K562 (cell line): ENCODE results near the gene SCN4A. TPM values are rescaled to one million over a fixed set of nuclear protein-coding genes. Genes with fewer than 3 reads are reported as not detected.

Experiments
- HMGN3 ChIP-seq: IDR thresholded peaks from 2 replicates; pipeline ENCODE4 v1.6.1; 2011; ENCODE audit warnings: borderline replicate concordance, low read depth, mild to moderate bottlenecking, mixed read lengths, low read length; ENCODE audit not compliant: insufficient read length; ENCODE audit errors: extremely low read depth
- MAX ChIP-seq: sonication (generic); formaldehyde crosslinking; IDR thresholded peaks from 2 replicates; pipeline ENCODE4 v1.9.0; 2022; ENCODE audit warnings: mild to moderate bottlenecking, missing genetic modification reagents
- POLR2G ChIP-seq: fragments of 200-400 bp; formaldehyde crosslinking; IDR thresholded peaks from 2 replicates; pipeline ENCODE4 v1.6.1; 2017; ENCODE audit warnings: low read depth, mild to moderate bottlenecking, antibody characterized with exemption, low read length, moderate library complexity
- TAL1 ChIP-seq: fragments of 450-650 bp; IDR thresholded peaks from 2 replicates; pipeline ENCODE4 v1.6.1; 2016; ENCODE audit warnings: mild to moderate bottlenecking
- ZBTB2 ChIP-seq: fragments of 450-650 bp; IDR thresholded peaks from 2 replicates; pipeline ENCODE4 v1.6.1; 2016; ENCODE audit warnings: antibody characterized with exemption
- ZBTB34 ChIP-seq: fragments of 250-450 bp; sonication (Bioruptor Pico); IDR thresholded peaks from 2 replicates; pipeline ENCODE4 v1.8.0; 2021; ENCODE audit warnings: mild to moderate bottlenecking, moderate library complexity
- ZBTB5 ChIP-seq: fragments of 450-650 bp; IDR thresholded peaks from 2 replicates; pipeline ENCODE4 v1.6.1; 2017; ENCODE audit warnings: antibody characterized with exemption
- ZNF41 ChIP-seq: fragments of 250-450 bp; sonication (Bioruptor Pico); conservative IDR thresholded peaks from 2 replicates; pipeline ENCODE4 v1.4.0; 2020; ENCODE audit warnings: mild to moderate bottlenecking
- ZNF583 ChIP-seq: fragments of 250-450 bp; sonication (Bioruptor Pico); IDR thresholded peaks from 2 replicates; pipeline ENCODE4 v1.4.0; 2020
- ZNF639 ChIP-seq, 2 experiments: fragments of 200-800 bp in 1 of 2; sonication (Bioruptor generic) in 1 of 2; sonication (generic) in 1 of 2; formaldehyde crosslinking in 1 of 2; IDR thresholded peaks in 1 of 2; conservative IDR thresholded peaks in 1 of 2; 2 replicates each; pipeline versions ENCODE4 v1.5.0 to v1.6.1; 2016 to 2020; ENCODE audit warnings: missing compliant biosample characterization in 1 of 2, missing genetic modification characterization in 1 of 2, missing genetic modification reagents in 1 of 2
- polyA plus RNA-seq, 8 experiments: library from polyadenylated mRNA; depleted of rRNA in 4 of 8; stranded (reverse) in 5 of 8; unstranded in 3 of 8; fragments of >200 nt; fragmentation: Nextera tagmentation in 2 of 8; fragmentation: Illumina TruSeq in 1 of 8; extraction: Ambion mirVana in 2 of 8; extraction: Trizol in 1 of 8; gene quantifications; 2 replicates each; pipeline versions ENCODE4 v1.2.1 to v1.2.3, GENCODE V29; 2011 to 2014; ENCODE audit warnings: inconsistent platforms in 1 of 8, missing spikeins in 1 of 8
- total RNA-seq, 7 experiments: library from RNA; depleted of rRNA in 6 of 7; stranded (reverse); fragments of >200 nt in 6 of 7; fragmentation: Illumina TruSeq in 2 of 7; extraction: Trizol in 2 of 7; gene quantifications; 2 replicates each; pipeline versions ENCODE4 v1.2.1 to v1.2.3, GENCODE V29; 2011 to 2021; ENCODE audit warnings: low replicate concordance in 1 of 7

Gene SCN4A
- total and polyA plus RNA-seq, 9 of the 15 experiments (the other 6 are each of a cell fraction or from before 2014, with no cell fraction given): 0.29 to 2.6 (median 1.4) TPM

- no peak for TF ChIP-seq ZNF639 (CRISPR knock-in tag; conservative IDR thresholded peaks at IDR 0.05 in 1 of 2, IDR thresholded peaks at IDR 0.05 in 1 of 2)
- TF ChIP-seq TAL1: no peak
- TF ChIP-seq ZBTB34: no peak
- no peak for TF ChIP-seq ZBTB5
- no peak for TF ChIP-seq ZBTB2
- TF ChIP-seq POLR2G: peak; percentile 39; the same call in 1 of the 2 replicates
- TF ChIP-seq MAX (CRISPR knock-in tag): no peak
- no peak for TF ChIP-seq ZNF583 (CRISPR knock-in tag)
- no peak for TF ChIP-seq HMGN3
- TF ChIP-seq ZNF41 (CRISPR knock-in tag): no peak
Measured at GRCh38 chr17:63946440-63947363, 26.0 kb downstream of the SCN4A start (continued).
